Thyroid gland (tissue), 4 donors: ENCODE results near the gene L3MBTL4.

Experiments
- POLR2A ChIP-seq, 2 donors: fragments of 450-650 bp; IDR thresholded peaks; one replicate each; pipeline ENCODE4 v1.6.1; 2017; ENCODE audit warnings: antibody characterized with exemption in 2 of 2, mild to moderate bottlenecking in 2 of 2, moderate library complexity in 1 of 2
- TF ChIP-seq, protein P1 (sequence below), 6 experiments: fragments of 200-600 bp in 3 of 6; fragments of 450-650 bp in 3 of 6; sonication (generic) in 3 of 6; IDR thresholded peaks; one replicate each; pipeline ENCODE4 v1.5.1; 2016 to 2019; ENCODE audit warnings: antibody characterized with exemption in 6 of 6, mild to moderate bottlenecking in 2 of 6, inconsistent platforms in 1 of 6, moderate library complexity in 1 of 6

DNA sequence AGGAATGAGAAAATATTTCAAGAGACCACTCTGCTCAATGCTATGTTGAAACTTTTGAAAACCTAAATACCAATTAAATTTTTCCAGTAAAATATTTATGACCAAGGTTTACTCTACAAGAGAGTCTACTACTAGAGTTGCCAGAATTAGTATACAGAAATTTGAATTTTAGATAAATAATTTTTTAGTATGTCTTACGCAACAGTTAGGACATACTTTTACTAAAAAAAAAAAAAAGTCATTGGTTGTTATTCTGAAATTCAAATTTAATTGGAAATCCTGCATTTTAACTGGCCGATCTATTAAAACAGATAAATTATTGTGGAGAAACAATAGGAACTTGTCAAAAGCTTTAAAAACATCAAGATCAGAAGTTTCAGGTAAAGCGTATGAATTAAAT is 470.3 kb downstream of the L3MBTL4 start:
- no peak for TF ChIP-seq POLR2A (IDR thresholded peaks at IDR 0.05)
- TF ChIP-seq, protein P1, sequence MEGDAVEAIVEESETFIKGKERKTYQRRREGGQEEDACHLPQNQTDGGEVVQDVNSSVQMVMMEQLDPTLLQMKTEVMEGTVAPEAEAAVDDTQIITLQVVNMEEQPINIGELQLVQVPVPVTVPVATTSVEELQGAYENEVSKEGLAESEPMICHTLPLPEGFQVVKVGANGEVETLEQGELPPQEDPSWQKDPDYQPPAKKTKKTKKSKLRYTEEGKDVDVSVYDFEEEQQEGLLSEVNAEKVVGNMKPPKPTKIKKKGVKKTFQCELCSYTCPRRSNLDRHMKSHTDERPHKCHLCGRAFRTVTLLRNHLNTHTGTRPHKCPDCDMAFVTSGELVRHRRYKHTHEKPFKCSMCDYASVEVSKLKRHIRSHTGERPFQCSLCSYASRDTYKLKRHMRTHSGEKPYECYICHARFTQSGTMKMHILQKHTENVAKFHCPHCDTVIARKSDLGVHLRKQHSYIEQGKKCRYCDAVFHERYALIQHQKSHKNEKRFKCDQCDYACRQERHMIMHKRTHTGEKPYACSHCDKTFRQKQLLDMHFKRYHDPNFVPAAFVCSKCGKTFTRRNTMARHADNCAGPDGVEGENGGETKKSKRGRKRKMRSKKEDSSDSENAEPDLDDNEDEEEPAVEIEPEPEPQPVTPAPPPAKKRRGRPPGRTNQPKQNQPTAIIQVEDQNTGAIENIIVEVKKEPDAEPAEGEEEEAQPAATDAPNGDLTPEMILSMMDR (IDR thresholded peaks at IDR 0.05): no peak
